ENCODE results near the gene CRLF2. TPM values are rescaled to one million over a fixed set of nuclear protein-coding genes. Genes with fewer than 3 reads are reported as not detected.
"Not testable (repeated sequence)": the region's sequence is repeated elsewhere in the genome, so short reads cannot be mapped to it uniquely, and the experiment has no call there.

Gene CRLF2
- total RNA-seq, 3 donors from 2014 or later (not counting 1 experiment from before 2014, with no cell fraction given): 1.3 TPM; not detected in 2

DNA sequence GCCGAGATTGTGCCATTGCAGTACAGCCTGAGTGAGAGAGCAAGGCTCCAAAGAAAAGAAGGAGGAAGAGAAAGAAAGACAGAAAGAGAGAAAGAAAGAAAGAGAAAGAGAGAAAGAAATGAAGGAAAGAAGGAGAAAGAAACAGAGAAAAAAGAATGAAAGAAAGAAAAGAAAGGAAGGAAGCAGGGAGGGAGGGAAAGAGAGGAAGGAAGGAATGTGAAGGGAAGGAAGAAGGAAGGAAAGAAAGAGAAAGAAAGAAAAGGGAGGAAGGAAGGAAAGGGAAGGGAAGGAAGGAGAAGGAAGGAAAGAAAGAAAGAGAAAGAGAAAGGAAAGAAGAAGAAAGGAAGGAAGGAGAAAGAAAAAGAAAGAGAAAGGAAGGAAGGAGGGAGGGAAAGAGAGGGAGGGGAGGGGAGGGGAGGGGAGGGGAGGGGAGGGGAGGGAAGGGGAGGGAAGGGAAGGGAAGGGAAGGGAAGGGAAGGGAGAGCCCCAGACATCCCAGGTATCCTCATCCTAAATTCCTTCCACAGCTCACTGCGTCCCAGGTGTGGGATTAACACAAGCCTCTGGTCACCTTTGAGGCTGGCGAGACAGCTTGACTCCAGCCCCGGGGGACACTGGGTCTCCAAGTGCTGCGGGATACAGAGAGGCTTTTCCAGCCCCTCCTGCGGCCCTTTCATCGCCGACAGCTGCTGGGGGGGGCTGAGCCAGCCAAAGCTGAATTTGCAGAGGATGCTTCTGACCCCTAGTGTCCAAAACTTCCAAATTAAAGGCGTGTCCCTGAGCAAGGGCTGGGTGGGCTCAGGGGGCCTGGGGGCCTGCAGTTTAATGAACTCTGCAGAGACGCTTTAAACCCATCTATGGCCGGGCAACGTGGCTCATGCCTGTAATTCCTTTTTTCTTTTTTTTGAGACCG, 32.0 kb upstream of the CRLF2 start:
- no peaks in the 10 kb centered on the region for H3K9me3 Mint-ChIP-seq
- H3K27me3 ChIP-seq (ENCODE audit: control insufficient read depth, insufficient read depth, low read length): no peaks in the 10 kb centered on the region
- no peaks in the 10 kb centered on the region for H3K27me3 Mint-ChIP-seq (ENCODE audit: low read depth in 2 of 2)
- H3K4me1 Mint-ChIP-seq: peaks cover 13 to 25% of the 10 kb centered on the region in 2 donors
- no peaks in the 10 kb centered on the region for H3K9me3 ChIP-seq (ENCODE audit: control insufficient read depth, insufficient read depth, low read length)
- no peaks in the 10 kb centered on the region for H3K36me3 Mint-ChIP-seq
- TF ChIP-seq CTCF (IDR thresholded peaks at IDR 0.05): no peak
- H3K27ac Mint-ChIP-seq: no peak overlapping the region
- H3K4me1 ChIP-seq (ENCODE audit: control insufficient read depth, insufficient read depth, low read length): peaks cover 49% of the 10 kb centered on the region
- no peak overlapping the region for H3K4me3 Mint-ChIP-seq
- no peak for ATAC-seq
- H3K36me3 ChIP-seq (ENCODE audit: control insufficient read depth, insufficient read depth, low read length): no peaks in the 10 kb centered on the region
- no peak overlapping the region for H3K27ac ChIP-seq (ENCODE audit: low read length)
- intact Hi-C loops (cut with micrococcal nuclease): no loop called here
- 37% methylated on average over 13 of the region's 13 CpGs for WGBS (ENCODE audit: insufficient coverage)
- no peak overlapping the region for H3K4me3 ChIP-seq (ENCODE audit: low read length)
- DNase-seq: peak in 1 of 2 donors; percentile 34

DNA sequence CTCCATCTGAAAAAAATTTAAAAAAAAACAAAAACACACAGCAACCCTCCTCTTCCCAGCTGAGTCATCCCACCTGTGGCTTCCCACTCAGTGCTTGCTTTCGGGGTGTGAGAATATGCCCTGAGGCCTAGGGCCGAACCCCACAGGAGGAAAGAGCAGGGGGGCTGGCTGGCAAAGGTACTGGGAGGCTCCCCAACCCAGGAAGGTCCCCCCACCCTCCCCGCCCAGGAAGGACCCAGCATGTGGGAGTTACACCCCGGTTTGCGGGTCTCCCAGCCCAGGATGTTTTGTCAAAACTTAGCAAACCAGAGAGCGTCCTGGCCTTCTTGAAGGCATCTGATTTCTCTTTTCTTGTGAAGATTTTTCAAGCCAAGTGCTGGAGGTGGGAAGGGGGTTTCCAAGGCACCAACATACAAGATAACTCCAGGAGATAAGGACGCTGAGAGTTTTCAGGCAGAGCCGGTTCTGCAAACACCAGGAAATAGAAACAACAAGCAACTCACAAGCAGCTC, 30.5 kb upstream of the CRLF2 start:
- no peaks in the 10 kb centered on the region for H3K27me3 Mint-ChIP-seq (ENCODE audit: low read depth in 2 of 2)
- DNase-seq (peak in 1 of 2 donors; percentile 68), ATAC-seq (peak in 2 of 3 donors; percentile 36 to 52)
- H3K27ac Mint-ChIP-seq: peak overlapping the region in 1 of 2 donors; percentile 54
- peaks cover 6 to 15% of the 10 kb centered on the region in 2 donors for H3K4me1 Mint-ChIP-seq
- H3K9me3 Mint-ChIP-seq: no peaks in the 10 kb centered on the region
- WGBS (ENCODE audit: insufficient coverage): 1% methylated on average over 8 of the region's 8 CpGs
- H3K36me3 Mint-ChIP-seq: no peaks in the 10 kb centered on the region
- intact Hi-C loops (cut with micrococcal nuclease): no loop called here
- TF ChIP-seq CTCF (IDR thresholded peaks at IDR 0.05): no peak
- H3K27me3 ChIP-seq (ENCODE audit: control insufficient read depth, insufficient read depth, low read length): no peaks in the 10 kb centered on the region
- H3K27ac ChIP-seq (ENCODE audit: low read length): no peak overlapping the region
- H3K4me3 ChIP-seq (ENCODE audit: low read length): no peak overlapping the region
- H3K4me1 ChIP-seq (ENCODE audit: control insufficient read depth, insufficient read depth, low read length): peaks cover 36% of the 10 kb centered on the region
- no peaks in the 10 kb centered on the region for H3K36me3 ChIP-seq (ENCODE audit: control insufficient read depth, insufficient read depth, low read length)
- H3K9me3 ChIP-seq (ENCODE audit: control insufficient read depth, insufficient read depth, low read length): no peaks in the 10 kb centered on the region
- no peak overlapping the region for H3K4me3 Mint-ChIP-seq

- H3K36me3 Mint-ChIP-seq; DNase-seq; H3K9me3 Mint-ChIP-seq; H3K9me3 ChIP-seq (ENCODE audit: control insufficient read depth, insufficient read depth, low read length); H3K27ac ChIP-seq (ENCODE audit: low read length); H3K27me3 Mint-ChIP-seq (ENCODE audit: low read depth in 2 of 2); H3K4me3 Mint-ChIP-seq; H3K4me3 ChIP-seq (ENCODE audit: low read length); ATAC-seq; H3K36me3 ChIP-seq (ENCODE audit: control insufficient read depth, insufficient read depth, low read length); intact Hi-C loops (cut with micrococcal nuclease); H3K27ac Mint-ChIP-seq; H3K27me3 ChIP-seq (ENCODE audit: control insufficient read depth, insufficient read depth, low read length): not testable (repeated sequence)
- peaks cover 6 to 10% of the 10 kb centered on the region in 2 donors for H3K4me1 Mint-ChIP-seq
- H3K4me1 ChIP-seq (ENCODE audit: control insufficient read depth, insufficient read depth, low read length): peaks cover 25% of the 10 kb centered on the region
- WGBS (ENCODE audit: insufficient coverage): 94% methylated on average over 9 of the region's 10 CpGs
Measured at GRCh38 chrX:1240551-1240950, 28.1 kb upstream of the CRLF2 start.

- no peak for TF ChIP-seq CTCF (IDR thresholded peaks at IDR 0.05)
- peak in 1 of 2 donors; percentile 33 for DNase-seq
- Mint-ChIP-seq H3K4me1 (peaks cover 6 to 10% of the 10 kb centered on the region in 2 donors), H3K4me3 (no peak overlapping the region), H3K27ac (no peak overlapping the region), H3K36me3 (no peaks in the 10 kb centered on the region), H3K9me3 (no peaks in the 10 kb centered on the region), H3K27me3 (ENCODE audit: low read depth in 2 of 2) (no peaks in the 10 kb centered on the region)
- ATAC-seq: peak in 2 of 3 donors; percentile 57 to 91
- Histone ChIP-seq H3K9me3 (ENCODE audit: control insufficient read depth, insufficient read depth, low read length) (no peaks in the 10 kb centered on the region), H3K4me1 (ENCODE audit: control insufficient read depth, insufficient read depth, low read length) (peaks cover 23% of the 10 kb centered on the region), H3K4me3 (ENCODE audit: low read length) (no peak overlapping the region), H3K27ac (ENCODE audit: low read length) (no peak overlapping the region), H3K36me3 (ENCODE audit: control insufficient read depth, insufficient read depth, low read length) (no peaks in the 10 kb centered on the region), H3K27me3 (ENCODE audit: control insufficient read depth, insufficient read depth, low read length) (no peaks in the 10 kb centered on the region)
- intact Hi-C loops (cut with micrococcal nuclease): no loop called here
- 23% methylated on average over 18 of the region's 23 CpGs for WGBS (ENCODE audit: insufficient coverage)
Measured at GRCh38 chrX:1239681-1240142, 27.3 kb upstream of the CRLF2 start.
